VCaP (cell line): Measurements from ENCODE around the gene MITF.

ENCODE experiments used
- H3K27ac ChIP-seq: fragments of 450-650 bp; 2 replicates; pipeline ENCODE4 v1.5.1; 2017
- CTCF ChIP-seq: fragments of 450-650 bp; conservative IDR thresholded peaks from 2 replicates; pipeline ENCODE4 v1.5.1; 2017; ENCODE audit warnings: mild to moderate bottlenecking, moderate library complexity

MITF gene

GRCh38 chr3:69929019-69929418 is 189.8 kb downstream of the MITF start:
- no peak overlapping the region for H3K27ac ChIP-seq
- TF ChIP-seq CTCF, result no peak

- TF ChIP-seq CTCF, result no peak
- H3K27ac ChIP-seq, result peak overlapping the region; percentile 55
These were observed 191.3 kb downstream of the MITF start for GRCh38 chr3:69930564-69930963.

- peak overlapping the region; percentile 55; the same call in 1 of the 2 replicates for H3K27ac ChIP-seq
- TF ChIP-seq CTCF, result no peak
These were observed 192.8 kb downstream of the MITF start for GRCh38 chr3:69932087-69932486.

- H3K27ac ChIP-seq, result no peak overlapping the region
- TF ChIP-seq CTCF, result no peak
These were observed 193.2 kb downstream of the MITF start for GRCh38 chr3:69932501-69932900.

GRCh38 chr3:69934398-69934797 is 195.1 kb downstream of the MITF start:
- H3K27ac ChIP-seq, result no peak overlapping the region
- no peak for TF ChIP-seq CTCF

- TF ChIP-seq CTCF, result no peak
- H3K27ac ChIP-seq, result no peak overlapping the region
These were observed 197.0 kb downstream of the MITF start for GRCh38 chr3:69936266-69936665.

- H3K27ac ChIP-seq, result no peak overlapping the region
- TF ChIP-seq CTCF, result no peak
These were observed 198.8 kb downstream of the MITF start for GRCh38 chr3:69938061-69938460.

GRCh38 chr3:69938931-69939330 is 199.7 kb downstream of the MITF start:
- no peak for TF ChIP-seq CTCF
- H3K27ac ChIP-seq, result no peak overlapping the region
